Measurements from ENCODE around the gene ITSN2.

GRCh38 chr2:24174851-24175277, 185.5 kb downstream of the ITSN2 start, which contains the start of gene FAM228A:
- no peak for TF ChIP-seq POLR2A (IDR thresholded peaks at IDR 0.05)
- no peak for TF ChIP-seq CTCF (IDR thresholded peaks at IDR 0.05)
- TF ChIP-seq EP300 (IDR thresholded peaks at IDR 0.05): no peak
- no peak for TF ChIP-seq POLR2AphosphoS5 (IDR thresholded peaks at IDR 0.05)
